Measurements from ENCODE around the gene LMOD2.

DNA sequence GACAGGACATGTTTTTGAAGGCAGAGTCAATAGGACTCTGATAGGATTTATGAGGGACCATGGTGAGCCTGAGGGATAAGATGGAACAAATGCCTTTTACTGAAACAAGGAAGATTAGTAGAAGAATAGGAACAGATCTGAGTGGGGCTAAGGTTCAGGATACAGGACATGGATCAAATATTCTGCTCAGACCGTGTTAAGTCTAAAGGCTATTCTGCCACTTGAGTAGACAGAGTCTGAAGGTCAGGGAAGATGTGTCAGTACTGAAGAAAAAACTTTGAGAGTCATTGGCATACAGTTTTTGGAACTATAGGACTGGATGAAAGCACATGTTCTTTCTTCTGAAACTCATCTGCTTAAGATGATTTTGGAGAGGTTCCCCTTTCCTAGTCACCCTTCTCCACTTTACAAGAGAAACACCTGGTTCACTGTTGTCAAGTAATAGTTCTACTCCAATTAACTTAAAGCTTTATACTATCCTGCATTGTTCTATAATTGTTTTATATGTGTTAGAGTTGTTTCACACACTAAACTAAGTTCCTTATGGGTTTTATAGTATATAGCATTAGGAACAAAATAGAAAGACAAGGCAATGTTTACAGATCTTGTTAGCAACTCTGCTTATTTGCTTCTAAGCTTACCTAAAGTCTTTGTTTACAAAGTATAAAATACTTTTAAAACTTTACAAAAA, 49.7 kb downstream of the LMOD2 start:
- no peak for TF ChIP-seq CTCF (conservative IDR thresholded peaks at IDR 0.05)
- TF ChIP-seq ZFX (IDR thresholded peaks at IDR 0.05), result no peak
